ENCODE data around the gene GCN1. TPM values are rescaled to one million over a fixed set of nuclear protein-coding genes. Genes with fewer than 3 reads are reported as not detected.
A peak's percentile ranks its signal among the peaks of the same experiment; 100 is the strongest.

The GCN1 gene
- total RNA-seq, 1 experiment from 2014 or later: 53.6 TPM

- Histone ChIP-seq H3K9me2 (replicated peaks; ENCODE audit: insufficient read depth, low read length) (no peaks in the 10 kb centered on the region), H3K79me2 (ENCODE audit: low read length) (0 out of 2 replicates have a peak, but pooled peaks cover 3% of the 10 kb centered on the region), H3K36me3 (ENCODE audit: insufficient read depth, low read length) (peaks cover 77% of the 10 kb centered on the region), H3K9ac (ENCODE audit: low read length) (no peak overlapping the region), H3K9me3 (ENCODE audit: low read length) (no peaks in the 10 kb centered on the region), H2AFZ (ENCODE audit: low read length) (no peak overlapping the region), H3K4me1 (ENCODE audit: low read length) (no peaks in the 10 kb centered on the region), H4K20me1 (ENCODE audit: insufficient read depth, low read depth, low read length) (0 out of 2 replicates have a peak, but pooled peaks cover 4% of the 10 kb centered on the region), H3K4me2 (ENCODE audit: low read depth, low read length, poor library complexity, severe bottlenecking) (no peak overlapping the region), H3K27ac (ENCODE audit: low read length) (no peak overlapping the region), H3K27me3 (ENCODE audit: low read length) (no peaks in the 10 kb centered on the region), H3K4me3 (ENCODE audit: low read length) (no peak overlapping the region)
- DNase-seq: no peak
Measured at GRCh38 chr12:120144215-120144614, 50.3 kb downstream of the GCN1 start.

GRCh38 chr12:120142231-120142877 is 52.2 kb downstream of the GCN1 start:
- H3K9me2 ChIP-seq (replicated peaks; ENCODE audit: insufficient read depth, low read length): no peaks in the 10 kb centered on the region
- H3K9ac ChIP-seq (ENCODE audit: low read length): no peak overlapping the region
- no peaks in the 10 kb centered on the region for H3K27me3 ChIP-seq (ENCODE audit: low read length)
- no peaks in the 10 kb centered on the region for H3K4me1 ChIP-seq (ENCODE audit: low read length)
- no peaks in the 10 kb centered on the region for H3K9me3 ChIP-seq (ENCODE audit: low read length)
- no peak overlapping the region for H3K4me2 ChIP-seq (ENCODE audit: low read depth, low read length, poor library complexity, severe bottlenecking)
- H3K79me2 ChIP-seq (ENCODE audit: low read length): 0 out of 2 replicates have a peak, but pooled peaks cover 3% of the 10 kb centered on the region
- no peak overlapping the region for H2AFZ ChIP-seq (ENCODE audit: low read length)
- H3K36me3 ChIP-seq (ENCODE audit: insufficient read depth, low read length): peaks cover 71% of the 10 kb centered on the region
- no peaks in the 10 kb centered on the region for H4K20me1 ChIP-seq (ENCODE audit: insufficient read depth, low read depth, low read length)
- H3K27ac ChIP-seq (ENCODE audit: low read length): no peak overlapping the region
- no peak overlapping the region for H3K4me3 ChIP-seq (ENCODE audit: low read length)
- DNase-seq: no peak

- peaks cover 72% of the 10 kb centered on the region for H3K36me3 ChIP-seq (ENCODE audit: insufficient read depth, low read length)
- H3K9ac ChIP-seq (ENCODE audit: low read length): no peak overlapping the region
- no peak for DNase-seq
- H3K9me2 ChIP-seq (replicated peaks; ENCODE audit: insufficient read depth, low read length): no peaks in the 10 kb centered on the region
- H2AFZ ChIP-seq (ENCODE audit: low read length): no peak overlapping the region
- H3K4me3 ChIP-seq (ENCODE audit: low read length): no peak overlapping the region
- no peaks in the 10 kb centered on the region for H3K9me3 ChIP-seq (ENCODE audit: low read length)
- no peaks in the 10 kb centered on the region for H4K20me1 ChIP-seq (ENCODE audit: insufficient read depth, low read depth, low read length)
- peaks cover under 1% of the 10 kb centered on the region; the same call in 1 of the 2 replicates for H3K4me1 ChIP-seq (ENCODE audit: low read length)
- peaks cover 3% of the 10 kb centered on the region; the same call in 1 of the 2 replicates for H3K79me2 ChIP-seq (ENCODE audit: low read length)
- H3K4me2 ChIP-seq (ENCODE audit: low read depth, low read length, poor library complexity, severe bottlenecking): no peak overlapping the region
- H3K27me3 ChIP-seq (ENCODE audit: low read length): no peaks in the 10 kb centered on the region
- H3K27ac ChIP-seq (ENCODE audit: low read length): no peak overlapping the region
Measured at GRCh38 chr12:120141336-120141735, 53.2 kb downstream of the GCN1 start.

DNA sequence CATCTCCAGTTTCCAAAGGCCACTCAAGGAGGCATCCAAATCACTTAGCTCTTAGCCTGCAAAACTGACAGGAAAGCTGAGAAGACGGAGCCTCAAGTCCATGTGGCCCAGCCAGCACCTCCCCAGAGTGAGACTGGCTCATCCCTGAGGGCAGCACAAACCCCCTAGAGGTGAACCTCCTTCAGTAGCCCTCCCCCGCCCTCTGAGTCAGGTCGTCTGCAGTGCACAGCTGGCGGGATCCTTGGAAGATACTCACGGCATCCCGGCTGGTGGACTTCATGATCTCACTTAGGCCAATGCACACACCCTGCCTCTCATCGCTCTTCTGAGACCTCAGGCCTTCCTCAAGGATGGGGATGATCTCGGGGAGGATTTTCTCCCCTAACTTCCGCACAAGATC is 53.9 kb downstream of the GCN1 start:
- Histone ChIP-seq H3K9ac (ENCODE audit: low read length) (no peak overlapping the region), H3K9me3 (ENCODE audit: low read length) (no peaks in the 10 kb centered on the region), H3K36me3 (ENCODE audit: insufficient read depth, low read length) (peaks cover 77% of the 10 kb centered on the region)

DNA sequence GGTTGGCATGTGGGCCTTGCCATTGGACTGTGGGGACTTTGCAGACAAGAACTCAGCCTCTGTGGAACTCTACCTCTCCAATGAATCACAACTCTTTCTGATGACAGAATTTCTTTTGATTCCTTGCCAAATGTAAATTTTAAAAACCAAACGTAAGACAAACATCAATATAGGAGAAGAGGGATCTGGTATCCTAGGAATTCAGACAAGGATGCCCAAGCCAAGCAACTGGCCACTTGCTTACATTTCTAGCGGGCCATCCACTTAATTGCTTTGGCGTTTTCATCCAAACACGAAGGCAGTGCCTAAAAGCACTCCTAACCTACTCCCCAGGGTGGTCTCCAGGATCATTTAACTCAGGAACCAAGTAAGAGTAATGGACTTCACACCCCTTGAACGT is 54.6 kb downstream of the GCN1 start:
- Histone ChIP-seq H3K79me2 (ENCODE audit: low read length) (peaks cover 3% of the 10 kb centered on the region; the same call in 1 of the 2 replicates), H3K9me2 (replicated peaks; ENCODE audit: insufficient read depth, low read length) (no peaks in the 10 kb centered on the region), H3K27me3 (ENCODE audit: low read length) (no peaks in the 10 kb centered on the region), H3K36me3 (ENCODE audit: insufficient read depth, low read length) (peaks cover 74% of the 10 kb centered on the region), H4K20me1 (ENCODE audit: insufficient read depth, low read depth, low read length) (no peaks in the 10 kb centered on the region), H3K27ac (ENCODE audit: low read length) (no peak overlapping the region), H3K4me1 (ENCODE audit: low read length) (peaks cover 12% of the 10 kb centered on the region), H3K9ac (ENCODE audit: low read length) (no peak overlapping the region), H3K4me2 (ENCODE audit: low read depth, low read length, poor library complexity, severe bottlenecking) (no peak overlapping the region), H3K4me3 (ENCODE audit: low read length) (no peak overlapping the region), H3K9me3 (ENCODE audit: low read length) (no peaks in the 10 kb centered on the region), H2AFZ (ENCODE audit: low read length) (no peak overlapping the region)
- DNase-seq: no peak

More for the DNA sequence above, 53.9 kb downstream of the GCN1 start:
- no peak overlapping the region for H3K4me2 ChIP-seq (ENCODE audit: low read depth, low read length, poor library complexity, severe bottlenecking)
- no peaks in the 10 kb centered on the region for H3K27me3 ChIP-seq (ENCODE audit: low read length)
- H3K4me3 ChIP-seq (ENCODE audit: low read length): no peak overlapping the region
- H4K20me1 ChIP-seq (ENCODE audit: insufficient read depth, low read depth, low read length): no peaks in the 10 kb centered on the region
- H3K79me2 ChIP-seq (ENCODE audit: low read length): peaks cover 3% of the 10 kb centered on the region; the same call in 1 of the 2 replicates
- H3K4me1 ChIP-seq (ENCODE audit: low read length): peaks cover 7% of the 10 kb centered on the region
- H3K9me2 ChIP-seq (replicated peaks; ENCODE audit: insufficient read depth, low read length): no peaks in the 10 kb centered on the region
- H2AFZ ChIP-seq (ENCODE audit: low read length): no peak overlapping the region
- no peak overlapping the region for H3K27ac ChIP-seq (ENCODE audit: low read length)
- no peak for DNase-seq

GRCh38 chr12:120138366-120138765 is 56.1 kb downstream of the GCN1 start:
- no peaks in the 10 kb centered on the region for H4K20me1 ChIP-seq (ENCODE audit: insufficient read depth, low read depth, low read length)
- H3K79me2 ChIP-seq (ENCODE audit: low read length): peaks cover 6% of the 10 kb centered on the region; the same call in 1 of the 2 replicates
- H3K9me2 ChIP-seq (replicated peaks; ENCODE audit: insufficient read depth, low read length): no peaks in the 10 kb centered on the region
- peaks cover 28% of the 10 kb centered on the region for H3K4me1 ChIP-seq (ENCODE audit: low read length)
- no peaks in the 10 kb centered on the region for H3K9me3 ChIP-seq (ENCODE audit: low read length)
- H3K9ac ChIP-seq (ENCODE audit: low read length): no peak overlapping the region
- H3K36me3 ChIP-seq (ENCODE audit: insufficient read depth, low read length): peaks cover 77% of the 10 kb centered on the region
- no peak for DNase-seq
- no peak overlapping the region for H3K4me2 ChIP-seq (ENCODE audit: low read depth, low read length, poor library complexity, severe bottlenecking)
- H3K27me3 ChIP-seq (ENCODE audit: low read length): no peaks in the 10 kb centered on the region
- H3K4me3 ChIP-seq (ENCODE audit: low read length): no peak overlapping the region
- H2AFZ ChIP-seq (ENCODE audit: low read length): no peak overlapping the region
- no peak overlapping the region for H3K27ac ChIP-seq (ENCODE audit: low read length)

DNA sequence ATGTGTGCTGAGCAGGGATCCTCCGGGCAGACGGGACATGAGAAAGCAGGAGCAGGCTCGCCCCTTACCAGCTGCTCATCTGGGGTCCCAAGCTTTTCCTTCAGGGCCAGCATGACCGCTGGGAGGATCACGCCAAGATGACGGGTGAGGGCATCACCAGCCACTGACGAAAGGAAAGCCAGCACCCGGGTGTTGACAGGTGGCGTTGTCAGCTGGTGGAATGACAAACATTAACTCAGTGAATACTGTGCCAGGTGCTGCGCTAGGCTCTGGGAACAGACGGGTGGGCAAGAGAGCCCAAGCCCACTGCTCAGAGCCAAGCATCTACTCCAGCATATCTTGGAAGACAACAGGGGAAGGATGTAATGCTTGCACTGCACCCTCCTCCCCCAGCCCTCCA is 56.7 kb downstream of the GCN1 start:
- H3K9ac ChIP-seq (ENCODE audit: low read length): no peak overlapping the region
- H3K4me2 ChIP-seq (ENCODE audit: low read depth, low read length, poor library complexity, severe bottlenecking): no peak overlapping the region
- no peaks in the 10 kb centered on the region for H3K27me3 ChIP-seq (ENCODE audit: low read length)
- no peak overlapping the region for H3K4me3 ChIP-seq (ENCODE audit: low read length)
- H3K9me3 ChIP-seq (ENCODE audit: low read length): no peaks in the 10 kb centered on the region
- no peaks in the 10 kb centered on the region for H4K20me1 ChIP-seq (ENCODE audit: insufficient read depth, low read depth, low read length)
- peaks cover 75% of the 10 kb centered on the region for H3K36me3 ChIP-seq (ENCODE audit: insufficient read depth, low read length)
- H3K79me2 ChIP-seq (ENCODE audit: low read length): peaks cover 6% of the 10 kb centered on the region; the same call in 1 of the 2 replicates
- H3K27ac ChIP-seq (ENCODE audit: low read length): no peak overlapping the region
- H3K4me1 ChIP-seq (ENCODE audit: low read length): peaks cover 34% of the 10 kb centered on the region
- DNase-seq: no peak
- no peak overlapping the region for H2AFZ ChIP-seq (ENCODE audit: low read length)
- H3K9me2 ChIP-seq (replicated peaks; ENCODE audit: insufficient read depth, low read length): no peaks in the 10 kb centered on the region

- Histone ChIP-seq H2AFZ (ENCODE audit: low read length) (no peak overlapping the region), H3K4me1 (ENCODE audit: low read length) (peaks cover 47% of the 10 kb centered on the region)
- no peak for DNase-seq
Measured at GRCh38 chr12:120136093-120136770, 58.3 kb downstream of the GCN1 start.

More at GRCh38 chr12:120136093-120136770, 58.3 kb downstream of the GCN1 start:
- Histone ChIP-seq H3K9me3 (ENCODE audit: low read length) (no peaks in the 10 kb centered on the region), H3K4me2 (ENCODE audit: low read depth, low read length, poor library complexity, severe bottlenecking) (no peak overlapping the region), H3K27ac (ENCODE audit: low read length) (0 out of 2 replicates have a peak overlapping the region, but pooled peaks have one; percentile 2), H3K9me2 (replicated peaks; ENCODE audit: insufficient read depth, low read length) (no peaks in the 10 kb centered on the region), H3K9ac (ENCODE audit: low read length) (no peak overlapping the region), H3K4me3 (ENCODE audit: low read length) (no peak overlapping the region), H3K36me3 (ENCODE audit: insufficient read depth, low read length) (peaks cover 73% of the 10 kb centered on the region), H4K20me1 (ENCODE audit: insufficient read depth, low read depth, low read length) (no peaks in the 10 kb centered on the region), H3K27me3 (ENCODE audit: low read length) (no peaks in the 10 kb centered on the region), H3K79me2 (ENCODE audit: low read length) (peaks cover 11% of the 10 kb centered on the region)
